Neuron (in vitro differentiated cells): Measurements from ENCODE around the gene TPRG1.

ENCODE experiments used
- H2AFZ ChIP-seq: one replicate; pipeline ENCODE4 v1.6.1; 2013; ENCODE audit warnings: low read depth, mild to moderate bottlenecking, inconsistent platforms, low read length, moderate library complexity
- H3K27me3 ChIP-seq: one replicate; pipeline ENCODE4 v1.6.1; 2013; ENCODE audit warnings: low read length; ENCODE audit not compliant: insufficient read depth
- H3K36me3 ChIP-seq: one replicate; pipeline ENCODE4 v1.6.1; 2013; ENCODE audit warnings: low read length; ENCODE audit not compliant: insufficient read depth
- H3K4me1 ChIP-seq: one replicate; pipeline ENCODE4 v1.6.1; 2013; ENCODE audit warnings: low read length; ENCODE audit not compliant: insufficient read depth
- H3K4me3 ChIP-seq: 2 replicates; pipeline ENCODE4 v1.5.1; 2013; ENCODE audit warnings: mild to moderate bottlenecking, low read length, moderate library complexity
- H3K9me3 ChIP-seq: one replicate; pipeline ENCODE4 v1.6.1; 2013; ENCODE audit warnings: low read length

Gene TPRG1

DNA sequence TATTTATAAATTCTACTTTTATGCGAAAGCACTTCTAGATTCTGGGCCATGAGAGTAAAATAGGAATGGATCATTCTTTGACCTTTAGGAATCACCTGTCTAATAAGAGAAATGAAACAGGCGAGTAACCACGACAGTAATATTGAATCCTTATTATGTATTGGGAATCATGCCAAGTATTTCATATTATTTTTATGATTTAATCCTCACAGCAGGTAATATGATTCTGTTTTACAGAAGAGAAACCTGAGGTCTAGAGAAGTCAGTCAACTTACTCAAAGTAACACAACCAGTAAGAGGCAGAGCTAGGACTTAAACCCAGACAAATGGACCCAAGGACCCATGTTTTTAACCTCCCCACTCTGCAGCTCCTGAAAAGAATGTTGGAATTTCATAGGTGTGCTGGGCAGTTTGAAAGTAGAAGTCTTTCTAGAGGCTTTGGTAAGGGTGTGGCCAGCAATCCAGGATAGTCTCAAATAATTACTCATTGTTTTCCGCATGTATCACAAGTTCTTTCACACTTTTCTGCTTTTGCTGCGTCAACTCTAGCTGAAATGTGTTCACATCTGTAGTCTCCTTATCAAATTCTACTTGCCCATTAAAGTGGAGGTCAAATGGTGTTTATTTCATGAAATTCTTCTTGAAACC lies 181.7 kb downstream of the TPRG1 start:
- no peak overlapping the region for H2AFZ ChIP-seq
- H3K36me3 ChIP-seq = no peaks in the 10 kb centered on the region
- no peaks in the 10 kb centered on the region for H3K4me1 ChIP-seq
- no peaks in the 10 kb centered on the region for H3K27me3 ChIP-seq
- no peaks in the 10 kb centered on the region for H3K9me3 ChIP-seq
- H3K4me3 ChIP-seq = no peak overlapping the region

DNA sequence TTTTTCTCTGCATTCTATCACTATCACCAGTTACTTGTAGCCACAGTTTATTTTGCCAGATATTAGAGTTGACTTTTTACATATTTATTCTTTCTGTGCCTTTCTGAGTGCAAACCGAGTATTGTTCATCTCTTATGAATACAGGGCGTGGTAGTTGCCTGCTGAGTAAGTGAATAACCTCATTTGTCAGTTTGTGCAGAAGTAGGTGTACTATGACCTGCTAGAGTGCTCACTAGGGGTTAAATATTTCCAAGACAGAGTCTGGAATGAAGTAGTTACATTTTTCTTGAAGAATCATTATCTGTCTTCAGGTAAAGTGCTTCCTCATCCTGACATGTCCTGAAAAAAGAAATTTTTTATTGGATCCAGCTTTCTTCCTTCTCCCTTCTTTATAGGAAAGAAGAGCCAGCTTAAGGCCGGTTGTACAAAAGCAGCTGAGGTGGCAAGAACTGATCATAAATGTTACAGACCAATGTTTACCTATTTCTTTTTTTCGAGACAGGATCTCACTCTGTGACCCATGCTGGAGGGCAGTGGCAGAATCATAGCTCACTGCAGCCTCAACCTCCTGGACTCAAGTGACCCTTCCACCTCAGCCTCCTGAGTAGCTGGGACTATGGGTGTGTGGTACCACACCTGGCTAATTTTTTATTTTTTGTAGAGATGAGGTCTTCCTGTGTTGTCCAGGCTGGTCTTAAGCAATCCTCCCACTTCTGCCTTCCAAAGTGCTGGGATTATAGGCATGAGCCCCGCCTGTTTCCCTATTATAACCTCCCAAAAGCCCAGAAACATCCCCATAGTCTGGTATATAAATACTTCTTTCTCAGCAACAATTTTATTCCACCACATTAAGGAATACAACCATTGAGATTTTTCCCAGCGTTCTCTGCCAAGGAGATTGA lies 182.5 kb downstream of the TPRG1 start:
- H3K4me3 ChIP-seq = no peak overlapping the region
- H3K4me1 ChIP-seq = no peaks in the 10 kb centered on the region
- H2AFZ ChIP-seq = no peak overlapping the region
- H3K9me3 ChIP-seq = no peaks in the 10 kb centered on the region
- no peaks in the 10 kb centered on the region for H3K36me3 ChIP-seq
- H3K27me3 ChIP-seq = no peaks in the 10 kb centered on the region

DNA sequence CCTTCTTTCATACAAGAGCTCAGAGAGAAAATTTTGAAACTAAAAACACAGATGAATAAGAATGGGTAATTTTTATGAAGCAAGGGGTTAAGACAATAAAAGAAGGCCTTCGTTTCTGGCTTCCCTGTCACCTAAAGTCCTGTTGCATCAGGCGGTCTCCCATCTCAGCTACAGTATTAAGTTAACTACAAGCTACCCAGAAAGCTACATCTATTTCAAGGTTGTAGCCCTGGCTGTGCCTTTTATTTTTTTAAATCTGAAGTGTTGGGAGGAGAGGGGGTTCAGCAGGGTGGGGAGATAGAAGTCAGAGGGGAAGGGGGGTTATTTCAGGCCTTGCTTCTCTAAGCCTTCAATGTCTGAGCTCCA lies 183.3 kb downstream of the TPRG1 start:
- H3K4me3 ChIP-seq = no peak overlapping the region
- no peaks in the 10 kb centered on the region for H3K4me1 ChIP-seq
- H3K36me3 ChIP-seq = no peaks in the 10 kb centered on the region
- H3K9me3 ChIP-seq = no peaks in the 10 kb centered on the region
- no peaks in the 10 kb centered on the region for H3K27me3 ChIP-seq
- no peak overlapping the region for H2AFZ ChIP-seq

DNA sequence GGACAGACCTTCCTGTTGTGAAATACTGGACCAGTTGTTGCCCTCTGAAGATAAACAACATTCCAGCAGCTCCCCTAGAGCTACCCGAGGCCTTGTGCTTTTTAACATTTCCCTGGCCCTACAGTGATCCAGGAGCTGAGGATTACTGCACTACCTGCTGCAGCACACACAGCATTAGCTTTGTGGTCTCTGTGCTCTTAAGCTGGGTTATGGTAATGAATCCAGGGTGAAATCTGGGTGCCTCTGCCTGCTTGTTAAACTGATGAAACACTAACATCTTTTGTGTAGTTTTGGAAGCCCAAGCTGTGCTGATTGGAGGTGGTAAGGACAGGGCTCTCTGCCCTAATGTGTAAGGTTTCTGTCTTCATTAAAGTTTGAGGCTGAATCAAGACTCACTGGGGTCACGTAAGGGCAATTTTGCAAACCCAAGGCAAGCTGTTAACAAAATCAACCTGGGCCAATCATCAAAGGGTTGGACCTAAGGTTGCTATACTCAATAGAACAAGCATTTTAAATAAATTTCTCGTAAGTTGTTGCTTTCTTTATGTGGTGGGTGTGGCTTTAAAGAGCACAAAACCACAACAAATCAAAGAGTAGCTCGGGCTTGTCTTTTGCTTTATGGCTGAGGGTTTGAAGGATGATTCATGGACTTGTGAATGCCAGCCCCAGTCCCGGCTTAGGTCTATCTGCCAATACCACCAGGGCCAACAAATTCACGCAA lies 183.9 kb downstream of the TPRG1 start:
- no peaks in the 10 kb centered on the region for H3K36me3 ChIP-seq
- H3K9me3 ChIP-seq = no peaks in the 10 kb centered on the region
- H3K4me1 ChIP-seq = no peaks in the 10 kb centered on the region
- no peaks in the 10 kb centered on the region for H3K27me3 ChIP-seq
- H3K4me3 ChIP-seq = no peak overlapping the region
- no peak overlapping the region for H2AFZ ChIP-seq

GRCh38 chr3:189360291-189360690 lies 188.5 kb downstream of the TPRG1 start:
- H3K4me1 ChIP-seq = no peaks in the 10 kb centered on the region
- no peaks in the 10 kb centered on the region for H3K27me3 ChIP-seq
- no peaks in the 10 kb centered on the region for H3K36me3 ChIP-seq
- no peak overlapping the region for H2AFZ ChIP-seq
- H3K9me3 ChIP-seq = no peaks in the 10 kb centered on the region
- H3K4me3 ChIP-seq = no peak overlapping the region

- H3K9me3 ChIP-seq = no peaks in the 10 kb centered on the region
- no peak overlapping the region for H3K4me3 ChIP-seq
- H3K4me1 ChIP-seq = no peaks in the 10 kb centered on the region
- H2AFZ ChIP-seq = no peak overlapping the region
- no peaks in the 10 kb centered on the region for H3K27me3 ChIP-seq
- H3K36me3 ChIP-seq = no peaks in the 10 kb centered on the region
These were observed 189.5 kb downstream of the TPRG1 start for GRCh38 chr3:189361103-189361835.

GRCh38 chr3:189363590-189364255 lies 192.0 kb downstream of the TPRG1 start:
- Histone ChIP-seq H3K9me3 (no peaks in the 10 kb centered on the region), H3K4me1 (no peaks in the 10 kb centered on the region), H3K27me3 (no peaks in the 10 kb centered on the region), H3K36me3 (no peaks in the 10 kb centered on the region), H2AFZ (no peak overlapping the region), H3K4me3 (no peak overlapping the region)

DNA sequence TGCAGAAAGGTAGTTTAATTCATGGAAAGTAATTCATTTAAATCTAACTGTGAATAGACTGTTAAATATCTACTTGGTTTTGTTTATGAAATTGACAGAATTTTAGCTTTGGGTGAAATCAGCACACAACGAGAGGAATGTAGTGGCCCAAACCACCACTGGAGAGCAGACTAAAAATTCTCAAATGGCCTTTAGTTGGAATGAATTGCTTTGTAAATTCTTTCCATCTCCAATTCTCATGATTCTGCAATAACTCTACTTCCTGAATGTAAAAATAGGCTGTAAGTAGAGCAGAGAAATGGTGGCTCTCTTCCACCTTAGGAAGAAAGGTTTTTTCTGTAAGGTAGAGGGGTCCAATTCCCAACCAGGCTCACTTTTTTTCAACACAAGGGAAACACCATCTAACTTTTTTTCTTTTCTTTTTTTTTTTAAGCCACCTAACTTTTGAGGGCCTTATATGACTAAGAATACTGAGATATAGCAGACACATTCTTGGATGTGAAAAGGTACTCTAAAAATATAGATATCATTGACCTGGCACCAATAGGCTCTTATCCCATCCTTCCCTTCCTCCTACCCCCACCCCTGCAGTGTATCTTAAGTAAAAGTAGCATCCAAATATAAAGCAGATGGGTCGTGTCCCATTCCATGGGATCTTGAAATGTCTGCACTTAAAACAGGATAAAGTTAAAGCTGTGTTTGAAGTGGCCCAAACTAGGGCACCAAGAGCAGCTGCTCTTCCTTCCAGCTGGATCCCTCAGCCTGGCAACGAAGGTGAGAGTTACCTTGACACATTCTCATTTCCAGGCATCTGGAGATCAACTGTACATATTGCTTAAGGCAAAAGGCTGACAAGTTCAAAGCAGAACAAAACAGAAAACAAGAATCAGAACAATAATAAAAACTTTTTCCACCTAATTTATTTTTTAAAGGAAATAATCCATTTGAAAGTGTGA lies 194.1 kb downstream of the TPRG1 start:
- Histone ChIP-seq H3K27me3 (no peaks in the 10 kb centered on the region), H3K36me3 (no peaks in the 10 kb centered on the region), H2AFZ (no peak overlapping the region), H3K4me3 (no peak overlapping the region), H3K4me1 (no peaks in the 10 kb centered on the region), H3K9me3 (no peaks in the 10 kb centered on the region)

GRCh38 chr3:189368384-189368783 lies 196.6 kb downstream of the TPRG1 start:
- H3K27me3 ChIP-seq = no peaks in the 10 kb centered on the region
- no peak overlapping the region for H2AFZ ChIP-seq
- H3K36me3 ChIP-seq = no peaks in the 10 kb centered on the region
- H3K4me3 ChIP-seq = no peak overlapping the region
- no peaks in the 10 kb centered on the region for H3K9me3 ChIP-seq
- no peaks in the 10 kb centered on the region for H3K4me1 ChIP-seq

- no peaks in the 10 kb centered on the region for H3K36me3 ChIP-seq
These were observed 197.9 kb downstream of the TPRG1 start for GRCh38 chr3:189369636-189370035.

GRCh38 chr3:189372243-189372642 lies 200.5 kb downstream of the TPRG1 start:
- H3K4me3 ChIP-seq = no peak overlapping the region
- no peaks in the 10 kb centered on the region for H3K36me3 ChIP-seq
- H3K9me3 ChIP-seq = no peaks in the 10 kb centered on the region
- H3K27me3 ChIP-seq = no peaks in the 10 kb centered on the region
- no peaks in the 10 kb centered on the region for H3K4me1 ChIP-seq
- no peak overlapping the region for H2AFZ ChIP-seq

More at GRCh38 chr3:189369636-189370035, 197.9 kb downstream of the TPRG1 start:
- Histone ChIP-seq H3K27me3 (no peaks in the 10 kb centered on the region), H2AFZ (no peak overlapping the region), H3K9me3 (no peaks in the 10 kb centered on the region), H3K4me3 (no peak overlapping the region), H3K4me1 (no peaks in the 10 kb centered on the region)
